ENCODE results near the gene PDSS2.

Gene PDSS2

GRCh38 chr6:107331409-107332386 is 127.7 kb downstream of the PDSS2 start:
- H3K4me1 ChIP-seq (ENCODE audit: control insufficient read depth in 2 of 2, insufficient read depth in 1 of 2, low read depth in 1 of 2, low read length in 2 of 2), result no peaks in the 10 kb centered on the region
- H2BK12ac ChIP-seq (ENCODE audit: low read length), result no peak overlapping the region
- no peak overlapping the region for H3K18ac ChIP-seq (ENCODE audit: low read length)
- no peak overlapping the region for H2BK15ac ChIP-seq (ENCODE audit: low read length)
- no peak overlapping the region for H3K4me3 ChIP-seq (ENCODE audit: low read length in 2 of 2)
- H2BK5ac ChIP-seq (ENCODE audit: low read length), result no peak overlapping the region
- DNase-seq (ENCODE audit: low spot score), result no peak
- H2AFZ ChIP-seq (ENCODE audit: low read length), result no peak overlapping the region
- no CpG with 5 or more reads among the region's 5 CpGs for WGBS, 2 donors (ENCODE audit: extremely low coverage in 2 of 2, insufficient read length in 2 of 2, insufficient replicate concordance in 1 of 2)
- H3K14ac ChIP-seq (ENCODE audit: low read length), result no peak overlapping the region
- H3K36me3 ChIP-seq (replicated peaks in 1 of 2; ENCODE audit: control insufficient read depth in 2 of 2, insufficient read depth in 2 of 2, low read length in 2 of 2), result no peaks in the 10 kb centered on the region
- no peak overlapping the region for H3K4ac ChIP-seq (ENCODE audit: low read length)
- no peaks in the 10 kb centered on the region for H3K79me1 ChIP-seq (ENCODE audit: low read depth, low read length)
- no peak overlapping the region for H3K9ac ChIP-seq (ENCODE audit: low read depth, low read length, poor library complexity)
- H2BK120ac ChIP-seq (ENCODE audit: low read depth, low read length), result no peak overlapping the region
- H3K23ac ChIP-seq (ENCODE audit: low read depth, low read length, poor library complexity), result no peak overlapping the region
- H4K91ac ChIP-seq (ENCODE audit: low read depth, low read length, poor library complexity), result no peak overlapping the region
- no peak overlapping the region for H3K4me2 ChIP-seq (ENCODE audit: insufficient read depth, low read length, poor library complexity, severe bottlenecking)
- no peaks in the 10 kb centered on the region for H3K9me3 ChIP-seq (replicated peaks in 1 of 2; ENCODE audit: control insufficient read depth in 2 of 2, insufficient read depth in 1 of 2, low read depth in 1 of 2, low read length in 2 of 2)
- no peak overlapping the region for H3K27ac ChIP-seq (replicated peaks; ENCODE audit: low read length)
- no peak overlapping the region for H2AK5ac ChIP-seq (ENCODE audit: low read depth, low read length)
- H4K8ac ChIP-seq (ENCODE audit: low read depth, low read length), result no peak overlapping the region
- H3K27me3 ChIP-seq (ENCODE audit: control insufficient read depth in 3 of 3, insufficient read depth in 3 of 3, low read depth in 1 of 3, low read length in 3 of 3), result no peaks in the 10 kb centered on the region

DNA sequence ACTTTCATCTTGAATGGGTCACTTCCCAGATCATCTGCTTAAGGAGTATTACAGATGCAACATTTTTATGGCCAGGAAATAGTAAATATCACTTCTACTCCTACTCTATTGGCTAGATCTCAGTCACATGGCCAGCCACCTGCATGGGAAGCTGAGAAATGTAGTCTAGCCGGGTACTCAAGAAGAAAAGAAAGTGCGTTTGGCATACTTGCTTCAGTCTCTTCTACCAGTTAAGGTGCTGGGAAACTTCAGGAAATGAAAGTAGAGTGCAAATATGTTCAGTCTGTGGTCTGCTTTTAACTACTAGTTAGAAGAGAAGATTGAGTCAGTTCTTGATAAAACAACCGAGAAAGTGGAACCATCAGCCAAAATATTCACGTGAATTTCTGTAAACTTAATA is 129.2 kb downstream of the PDSS2 start:
- no CpG with 5 or more reads among the region's 4 CpGs for WGBS, 2 donors (ENCODE audit: extremely low coverage in 2 of 2, insufficient read length in 2 of 2, insufficient replicate concordance in 1 of 2)
- no peak overlapping the region for H2AK5ac ChIP-seq (ENCODE audit: low read depth, low read length)

DNA sequence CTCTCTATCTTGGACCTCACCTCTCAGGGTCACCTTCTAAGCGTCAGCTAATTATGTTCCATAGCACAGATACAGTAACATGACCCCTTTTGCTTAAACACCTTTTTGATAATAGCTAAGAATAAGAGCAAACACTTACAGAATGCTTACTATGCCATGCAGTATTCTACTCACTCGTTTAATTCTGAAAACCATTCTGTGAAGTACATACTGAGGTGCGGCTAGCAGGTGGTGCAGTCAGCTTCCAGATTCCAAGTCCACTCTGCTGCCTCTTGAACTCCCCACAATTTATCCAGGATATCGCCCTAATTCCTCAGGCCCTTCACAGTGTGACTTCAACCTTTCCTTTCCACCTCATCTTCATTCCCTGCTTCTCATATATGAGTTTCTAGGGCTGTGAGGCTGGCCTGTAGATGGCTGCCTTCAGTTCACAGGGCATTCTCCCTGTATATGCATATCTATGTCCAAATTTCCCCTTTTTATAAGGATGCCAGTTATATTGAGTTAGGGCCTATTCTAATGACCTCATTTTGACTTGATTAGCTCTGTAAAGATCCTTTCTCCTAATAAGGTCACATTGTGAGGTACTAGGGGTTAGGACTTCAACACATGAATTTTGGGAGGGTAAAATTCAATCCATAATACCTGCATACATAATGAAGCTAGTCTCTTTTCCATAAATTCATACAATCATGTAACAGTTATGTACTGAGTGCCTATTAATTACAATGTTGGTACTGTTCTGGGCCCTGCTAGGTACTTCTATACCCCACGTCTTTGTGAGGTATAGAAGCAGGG is 130.1 kb downstream of the PDSS2 start:
- Histone ChIP-seq H3K27me3 (ENCODE audit: control insufficient read depth in 3 of 3, insufficient read depth in 3 of 3, low read depth in 1 of 3, low read length in 3 of 3) (no peaks in the 10 kb centered on the region), H2BK120ac (ENCODE audit: low read depth, low read length) (no peak overlapping the region), H3K23ac (ENCODE audit: low read depth, low read length, poor library complexity) (no peak overlapping the region), H3K36me3 (replicated peaks in 1 of 2; ENCODE audit: control insufficient read depth in 2 of 2, insufficient read depth in 2 of 2, low read length in 2 of 2) (no peaks in the 10 kb centered on the region), H3K14ac (ENCODE audit: low read length) (no peak overlapping the region), H2AK5ac (ENCODE audit: low read depth, low read length) (no peak overlapping the region), H3K9ac (ENCODE audit: low read depth, low read length, poor library complexity) (no peak overlapping the region), H2BK5ac (ENCODE audit: low read length) (no peak overlapping the region), H3K4ac (ENCODE audit: low read length) (no peak overlapping the region), H3K4me1 (ENCODE audit: control insufficient read depth in 2 of 2, insufficient read depth in 1 of 2, low read depth in 1 of 2, low read length in 2 of 2) (no peaks in the 10 kb centered on the region), H2BK15ac (ENCODE audit: low read length) (no peak overlapping the region), H2AFZ (ENCODE audit: low read length) (no peak overlapping the region), H3K27ac (replicated peaks; ENCODE audit: low read length) (no peak overlapping the region), H3K18ac (ENCODE audit: low read length) (no peak overlapping the region), H4K8ac (ENCODE audit: low read depth, low read length) (no peak overlapping the region), H3K9me3 (replicated peaks in 1 of 2; ENCODE audit: control insufficient read depth in 2 of 2, insufficient read depth in 1 of 2, low read depth in 1 of 2, low read length in 2 of 2) (no peaks in the 10 kb centered on the region), H3K79me1 (ENCODE audit: low read depth, low read length) (no peaks in the 10 kb centered on the region), H2BK12ac (ENCODE audit: low read length) (no peak overlapping the region), H4K91ac (ENCODE audit: low read depth, low read length, poor library complexity) (no peak overlapping the region), H3K4me3 (ENCODE audit: low read length in 2 of 2) (no peak overlapping the region), H3K4me2 (ENCODE audit: insufficient read depth, low read length, poor library complexity, severe bottlenecking) (no peak overlapping the region)
- no CpG with 5 or more reads among the region's 5 CpGs for WGBS, 2 donors (ENCODE audit: extremely low coverage in 2 of 2, insufficient read length in 2 of 2, insufficient replicate concordance in 1 of 2)
- no peak for DNase-seq (ENCODE audit: low spot score)

More for the DNA sequence above, 129.2 kb downstream of the PDSS2 start:
- no peaks in the 10 kb centered on the region for H3K9me3 ChIP-seq (replicated peaks in 1 of 2; ENCODE audit: control insufficient read depth in 2 of 2, insufficient read depth in 1 of 2, low read depth in 1 of 2, low read length in 2 of 2)
- H3K18ac ChIP-seq (ENCODE audit: low read length), result no peak overlapping the region
- H3K27me3 ChIP-seq (ENCODE audit: control insufficient read depth in 3 of 3, insufficient read depth in 3 of 3, low read depth in 1 of 3, low read length in 3 of 3), result no peaks in the 10 kb centered on the region
- no peak overlapping the region for H4K91ac ChIP-seq (ENCODE audit: low read depth, low read length, poor library complexity)
- H3K79me1 ChIP-seq (ENCODE audit: low read depth, low read length), result no peaks in the 10 kb centered on the region
- H4K8ac ChIP-seq (ENCODE audit: low read depth, low read length), result no peak overlapping the region
- H3K4me2 ChIP-seq (ENCODE audit: insufficient read depth, low read length, poor library complexity, severe bottlenecking), result no peak overlapping the region
- no peak overlapping the region for H3K23ac ChIP-seq (ENCODE audit: low read depth, low read length, poor library complexity)
- H3K14ac ChIP-seq (ENCODE audit: low read length), result no peak overlapping the region
- H3K9ac ChIP-seq (ENCODE audit: low read depth, low read length, poor library complexity), result no peak overlapping the region
- no peak overlapping the region for H3K4me3 ChIP-seq (ENCODE audit: low read length in 2 of 2)
- no peak overlapping the region for H3K4ac ChIP-seq (ENCODE audit: low read length)
- H2BK120ac ChIP-seq (ENCODE audit: low read depth, low read length), result no peak overlapping the region
- no peak overlapping the region for H2BK5ac ChIP-seq (ENCODE audit: low read length)
- H3K36me3 ChIP-seq (replicated peaks in 1 of 2; ENCODE audit: control insufficient read depth in 2 of 2, insufficient read depth in 2 of 2, low read length in 2 of 2), result no peaks in the 10 kb centered on the region
- H3K27ac ChIP-seq (replicated peaks; ENCODE audit: low read length), result no peak overlapping the region
- no peak overlapping the region for H2BK15ac ChIP-seq (ENCODE audit: low read length)
- H2AFZ ChIP-seq (ENCODE audit: low read length), result no peak overlapping the region
- H2BK12ac ChIP-seq (ENCODE audit: low read length), result no peak overlapping the region
- DNase-seq (ENCODE audit: low spot score), result no peak
- H3K4me1 ChIP-seq (ENCODE audit: control insufficient read depth in 2 of 2, insufficient read depth in 1 of 2, low read depth in 1 of 2, low read length in 2 of 2), result no peaks in the 10 kb centered on the region

GRCh38 chr6:107328081-107328480 is 131.3 kb downstream of the PDSS2 start:
- no peaks in the 10 kb centered on the region for H3K36me3 ChIP-seq (replicated peaks in 1 of 2; ENCODE audit: control insufficient read depth in 2 of 2, insufficient read depth in 2 of 2, low read length in 2 of 2)
- H4K91ac ChIP-seq (ENCODE audit: low read depth, low read length, poor library complexity), result no peak overlapping the region
- H3K79me1 ChIP-seq (ENCODE audit: low read depth, low read length), result no peaks in the 10 kb centered on the region
- no peaks in the 10 kb centered on the region for H3K4me1 ChIP-seq (ENCODE audit: control insufficient read depth in 2 of 2, insufficient read depth in 1 of 2, low read depth in 1 of 2, low read length in 2 of 2)
- no peak overlapping the region for H2BK120ac ChIP-seq (ENCODE audit: low read depth, low read length)
- no CpG with 5 or more reads among the region's 3 CpGs for WGBS, 2 donors (ENCODE audit: extremely low coverage in 2 of 2, insufficient read length in 2 of 2, insufficient replicate concordance in 1 of 2)
- H3K27me3 ChIP-seq (ENCODE audit: control insufficient read depth in 3 of 3, insufficient read depth in 3 of 3, low read depth in 1 of 3, low read length in 3 of 3), result no peaks in the 10 kb centered on the region
- no peaks in the 10 kb centered on the region for H3K9me3 ChIP-seq (replicated peaks in 1 of 2; ENCODE audit: control insufficient read depth in 2 of 2, insufficient read depth in 1 of 2, low read depth in 1 of 2, low read length in 2 of 2)
- no peak overlapping the region for H3K4me2 ChIP-seq (ENCODE audit: insufficient read depth, low read length, poor library complexity, severe bottlenecking)
- H2AFZ ChIP-seq (ENCODE audit: low read length), result no peak overlapping the region
- H3K18ac ChIP-seq (ENCODE audit: low read length), result no peak overlapping the region
- H2BK5ac ChIP-seq (ENCODE audit: low read length), result no peak overlapping the region
- no peak overlapping the region for H3K14ac ChIP-seq (ENCODE audit: low read length)
- DNase-seq (ENCODE audit: low spot score), result no peak
- H3K4ac ChIP-seq (ENCODE audit: low read length), result no peak overlapping the region
- no peak overlapping the region for H2AK5ac ChIP-seq (ENCODE audit: low read depth, low read length)
- no peak overlapping the region for H2BK15ac ChIP-seq (ENCODE audit: low read length)
- H4K8ac ChIP-seq (ENCODE audit: low read depth, low read length), result no peak overlapping the region
- H3K23ac ChIP-seq (ENCODE audit: low read depth, low read length, poor library complexity), result no peak overlapping the region
- no peak overlapping the region for H3K9ac ChIP-seq (ENCODE audit: low read depth, low read length, poor library complexity)
- H2BK12ac ChIP-seq (ENCODE audit: low read length), result no peak overlapping the region
- H3K4me3 ChIP-seq (ENCODE audit: low read length in 2 of 2), result no peak overlapping the region
- no peak overlapping the region for H3K27ac ChIP-seq (replicated peaks; ENCODE audit: low read length)

All from neuronal stem cell (in vitro differentiated cells).